Duodenal mucosa (tissue), 2 donors: ENCODE data around the gene TMSB15B.
"Not testable (repeated sequence)": the region's sequence is repeated elsewhere in the genome, so short reads cannot be mapped to it uniquely, and the experiment has no call there.

Source experiments
- H3K27ac ChIP-seq: one replicate; pipeline ENCODE4 v1.7.0; 2013; ENCODE audit warnings: low read depth, low read length
- H3K27me3 ChIP-seq, 2 donors: one replicate each; pipeline ENCODE4 v1.7.0; 2013; ENCODE audit warnings: low read length in 2 of 2, control low read depth in 1 of 2; ENCODE audit not compliant: insufficient read depth in 2 of 2, control insufficient read depth in 1 of 2
- H3K36me3 ChIP-seq, 2 donors: one replicate each; pipeline ENCODE4 v1.7.0; 2013; ENCODE audit warnings: low read length in 2 of 2, control low read depth in 1 of 2; ENCODE audit not compliant: insufficient read depth in 2 of 2, control insufficient read depth in 1 of 2
- H3K4me1 ChIP-seq, 2 donors: one replicate each; pipeline ENCODE4 v1.7.0; 2013; ENCODE audit warnings: low read length in 2 of 2, control low read depth in 1 of 2; ENCODE audit not compliant: insufficient read depth in 2 of 2, control insufficient read depth in 1 of 2
- H3K4me3 ChIP-seq, 2 donors: one replicate each; pipeline ENCODE4 v1.7.0; 2013; ENCODE audit warnings: low read length in 2 of 2, low read depth in 1 of 2
- H3K9ac ChIP-seq, 2 donors: one replicate each; pipeline ENCODE4 v1.7.0; 2013; ENCODE audit warnings: low read length in 2 of 2, low read depth in 1 of 2
- H3K9me3 ChIP-seq, 2 donors: one replicate each; pipeline ENCODE4 v1.7.0; 2013; ENCODE audit warnings: low read length in 2 of 2, control low read depth in 1 of 2; ENCODE audit not compliant: control insufficient read depth in 1 of 2

TMSB15B gene

GRCh38 chrX:104015576-104015975 lies 53.1 kb downstream of the TMSB15B start:
- not testable (repeated sequence) for H3K9me3 ChIP-seq, H3K4me1 ChIP-seq, H3K36me3 ChIP-seq, H3K27me3 ChIP-seq, H3K9ac ChIP-seq, H3K27ac ChIP-seq, H3K4me3 ChIP-seq
